PC-3 (cell line): ENCODE data around the gene CLDN9. TPM values are rescaled to one million over a fixed set of nuclear protein-coding genes. Genes with fewer than 3 reads are reported as not detected.
A peak's percentile ranks its signal among the peaks of the same experiment; 100 is the strongest.

Experiments
- ATAC-seq: fragments of 200-7000 bp; cut with Tn5 transposase; 2 replicates; pipeline ENCODE4 v1.9.1; 2020; ENCODE audit warnings: mild to moderate bottlenecking, moderate library complexity
- BruUV-seq: library from RNA; stranded (reverse); fragments of 400-500 nt; replicated peaks from 2 replicates; lab custom pipeline; 2021; lab: Mats Ljungman, UMichigan
- CTCF ChIA-PET: fragments of 300-600 bp; sonication (Branson Sonifier 250); formaldehyde crosslinking; loops from one replicate; lab custom pipeline; 2022; ENCODE audit warnings: antibody characterized with exemption; lab: Charles Lee
- POLR2A ChIA-PET: fragments of 300-600 bp; sonication (Branson Sonifier 250); formaldehyde crosslinking; loops from one replicate; lab custom pipeline; 2022; ENCODE audit warnings: antibody characterized with exemption; ENCODE audit not compliant: unreplicated experiment; lab: Charles Lee
- DNase-seq: peaks from one replicate; pipeline ENCODE4 v3.0.0-alpha.2; 2015
- H2AFZ ChIP-seq: fragments of 300-600 bp; sonication (generic); 2 replicates; pipeline ENCODE4 v1.6.0; 2016; ENCODE audit warnings: antibody characterized with exemption, low read length
- H3F3A ChIP-seq: fragments of 300-600 bp; sonication (generic); one replicate; pipeline ENCODE4 v1.6.0; 2017; ENCODE audit warnings: antibody characterized with exemption, low read length, control low read depth, mild to moderate bottlenecking; ENCODE audit not compliant: unreplicated experiment
- H3K27ac ChIP-seq: fragments of 300-600 bp; sonication (generic); 2 replicates; pipeline ENCODE4 v1.5.1; 2016; ENCODE audit warnings: mild to moderate bottlenecking, low read length
- H3K27me3 ChIP-seq: fragments of 300-600 bp; sonication (generic); 2 replicates; pipeline ENCODE4 v1.6.1; 2016; ENCODE audit warnings: low read length, mixed read lengths
- H3K36me3 ChIP-seq: fragments of 300-600 bp; sonication (generic); 2 replicates; pipeline ENCODE4 v1.6.1; 2016; ENCODE audit warnings: low read depth, mixed run types, low read length, mixed read lengths
- H3K4me1 ChIP-seq: fragments of 300-600 bp; sonication (generic); 2 replicates; pipeline ENCODE4 v1.5.1; 2016; ENCODE audit warnings: low read length; ENCODE audit not compliant: insufficient read depth
- H3K4me2 ChIP-seq: fragments of 300-600 bp; sonication (generic); 2 replicates; pipeline ENCODE4 v1.6.0; 2016; ENCODE audit warnings: low read length
- H3K4me3 ChIP-seq: fragments of 300-600 bp; sonication (generic); 2 replicates; pipeline ENCODE4 v1.5.1; 2016; ENCODE audit warnings: mild to moderate bottlenecking, low read length, mixed read lengths
- H3K79me2 ChIP-seq: fragments of 300-600 bp; sonication (generic); 2 replicates; pipeline ENCODE4 v1.6.1; 2017; ENCODE audit warnings: low read length, mixed read lengths
- H3K9ac ChIP-seq: fragments of 300-600 bp; sonication (generic); 2 replicates; pipeline ENCODE4 v1.6.0; 2016; ENCODE audit warnings: mild to moderate bottlenecking, low read length
- H3K9me2 ChIP-seq: fragments of 300-600 bp; sonication (generic); replicated peaks from 2 replicates; pipeline ENCODE4 v1.6.1; 2016; ENCODE audit warnings: mixed run types, low read length, mixed read lengths
- H3K9me3 ChIP-seq: fragments of 300-600 bp; sonication (generic); 2 replicates; pipeline ENCODE4 v1.6.1; 2016; ENCODE audit warnings: low read length, mixed read lengths
- H4K20me1 ChIP-seq: fragments of 300-600 bp; sonication (generic); 2 replicates; pipeline ENCODE4 v1.6.1; 2016; ENCODE audit warnings: low read length, mixed read lengths
- EZH2 ChIP-seq: fragments of 300-600 bp; sonication (generic); IDR thresholded peaks from one replicate; pipeline ENCODE4 v1.6.1; 2017; ENCODE audit warnings: antibody characterized with exemption, mild to moderate bottlenecking, low read length; ENCODE audit not compliant: unreplicated experiment
- EZH2phosphoT487 ChIP-seq: fragments of 300-600 bp; sonication (generic); IDR thresholded peaks from 2 replicates; pipeline ENCODE4 v1.6.1; 2018; ENCODE audit warnings: mild to moderate bottlenecking, antibody characterized with exemption, low read length, borderline replicate concordance
- intact Hi-C: fragments of 100-400 bp; cut with micrococcal nuclease; formaldehyde crosslinking; loops from 2 replicates; pipeline ENCODE4 v1.9.0; 2023
- total RNA-seq: library from RNA; depleted of rRNA; stranded (reverse); fragments of >200 nt; gene quantifications from 2 replicates; pipeline ENCODE4 v1.2.3, GENCODE V29; 2014
- TF ChIP-seq, protein P1 (sequence below): fragments of 300-600 bp; sonication (generic); conservative IDR thresholded peaks from 2 replicates; pipeline ENCODE4 v1.5.1; 2017; ENCODE audit warnings: antibody characterized with exemption, low read depth, mild to moderate bottlenecking, low read length

Gene CLDN9
- total RNA-seq, 1 experiment from 2014 or later: 0.33 TPM

DNA sequence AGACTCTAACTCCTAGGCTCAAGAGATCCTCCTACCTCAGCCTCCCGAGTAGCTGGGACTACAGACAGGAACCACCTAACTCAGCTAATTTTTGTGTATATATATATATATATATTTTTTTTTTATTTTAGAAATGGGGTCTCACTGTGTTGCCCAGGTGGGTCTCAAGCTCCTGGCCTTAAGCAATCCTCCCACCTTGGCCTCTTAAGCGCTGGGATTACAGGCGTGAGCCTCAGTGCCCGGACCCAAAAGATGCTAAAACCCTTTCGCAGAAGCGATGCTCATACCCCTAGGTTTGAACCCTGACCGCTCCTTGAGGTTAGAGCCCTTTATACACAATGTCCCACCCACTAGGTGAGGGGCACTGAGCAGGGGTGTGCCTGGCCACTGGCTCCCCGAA is 2.2 kb upstream of the CLDN9 start:
- peak overlapping the region; percentile 75 for H3K27ac ChIP-seq
- intact Hi-C loops: no loop called here
- no TSS peak for BruUV-seq
- H3K9me2 ChIP-seq: no peaks in the 10 kb centered on the region
- ChIA-PET POLR2A (interaction anchor here (0.6 to 2.4 kb wide), 3 partner anchors 10 to 153 kb away, joined by 3 to 18 read pairs (median 3); partner anchors contain the start of gene TNFRSF12A), CTCF (interaction anchor here (1.4 kb wide), 1 partner anchor 12 kb away, joined by 6 read pairs; no protein-coding TSS in a partner anchor)
- H3K9ac ChIP-seq: no peak overlapping the region
- no peaks in the 10 kb centered on the region for H3F3A ChIP-seq
- H3K9me3 ChIP-seq: no peaks in the 10 kb centered on the region
- H4K20me1 ChIP-seq: no peaks in the 10 kb centered on the region
- no peaks in the 10 kb centered on the region for H3K36me3 ChIP-seq
- H3K27me3 ChIP-seq: no peaks in the 10 kb centered on the region
- ATAC-seq (no peak), DNase-seq (no peak)
- no peak for TF ChIP-seq EZH2
- TF ChIP-seq EZH2phosphoT487: no peak
- TF ChIP-seq, protein P1, sequence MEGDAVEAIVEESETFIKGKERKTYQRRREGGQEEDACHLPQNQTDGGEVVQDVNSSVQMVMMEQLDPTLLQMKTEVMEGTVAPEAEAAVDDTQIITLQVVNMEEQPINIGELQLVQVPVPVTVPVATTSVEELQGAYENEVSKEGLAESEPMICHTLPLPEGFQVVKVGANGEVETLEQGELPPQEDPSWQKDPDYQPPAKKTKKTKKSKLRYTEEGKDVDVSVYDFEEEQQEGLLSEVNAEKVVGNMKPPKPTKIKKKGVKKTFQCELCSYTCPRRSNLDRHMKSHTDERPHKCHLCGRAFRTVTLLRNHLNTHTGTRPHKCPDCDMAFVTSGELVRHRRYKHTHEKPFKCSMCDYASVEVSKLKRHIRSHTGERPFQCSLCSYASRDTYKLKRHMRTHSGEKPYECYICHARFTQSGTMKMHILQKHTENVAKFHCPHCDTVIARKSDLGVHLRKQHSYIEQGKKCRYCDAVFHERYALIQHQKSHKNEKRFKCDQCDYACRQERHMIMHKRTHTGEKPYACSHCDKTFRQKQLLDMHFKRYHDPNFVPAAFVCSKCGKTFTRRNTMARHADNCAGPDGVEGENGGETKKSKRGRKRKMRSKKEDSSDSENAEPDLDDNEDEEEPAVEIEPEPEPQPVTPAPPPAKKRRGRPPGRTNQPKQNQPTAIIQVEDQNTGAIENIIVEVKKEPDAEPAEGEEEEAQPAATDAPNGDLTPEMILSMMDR: no peak
- no peak overlapping the region for H2AFZ ChIP-seq
- peak overlapping the region; percentile 74 for H3K4me2 ChIP-seq
- H3K4me1 ChIP-seq: peaks cover 37% of the 10 kb centered on the region
- H3K79me2 ChIP-seq: no peaks in the 10 kb centered on the region
- H3K4me3 ChIP-seq: no peak overlapping the region

DNA sequence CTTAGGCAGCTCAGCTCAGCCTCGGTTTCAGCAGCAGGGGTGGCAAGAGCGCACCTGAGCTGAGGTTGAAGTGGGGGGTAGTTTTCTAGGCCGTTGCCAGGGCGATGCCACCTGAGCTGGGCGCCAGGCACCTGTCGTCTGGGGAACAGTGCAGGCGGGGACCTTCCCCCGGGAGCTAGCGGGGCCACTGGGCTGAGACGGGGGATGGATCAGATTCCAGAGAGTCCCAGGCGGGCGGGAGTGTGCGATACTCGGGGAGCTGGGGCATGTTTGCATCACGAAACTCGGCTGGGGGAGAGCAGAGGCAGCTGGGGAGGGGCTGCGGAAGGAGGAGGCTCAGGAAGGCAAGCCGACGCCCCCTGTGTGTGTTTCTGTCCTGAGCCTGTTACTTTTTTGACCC is 477 bp upstream of the CLDN9 start:
- POLR2A ChIA-PET: interaction anchor here (0.7 kb wide), 1 partner anchor 366 kb away, joined by 3 read pairs; no protein-coding TSS in a partner anchor
- intact Hi-C loops: no loop called here
- TF ChIP-seq, protein P1: no peak
- TF ChIP-seq EZH2phosphoT487 (no peak), EZH2 (no peak)
- BruUV-seq: no TSS peak
- CTCF ChIA-PET: no interaction called here
- Histone ChIP-seq H4K20me1 (no peaks in the 10 kb centered on the region), H3K9me3 (no peaks in the 10 kb centered on the region), H3K9ac (no peak overlapping the region), H3K79me2 (no peaks in the 10 kb centered on the region), H3K4me1 (peaks cover 37% of the 10 kb centered on the region), H3K36me3 (no peaks in the 10 kb centered on the region), H3K4me3 (no peak overlapping the region), H3K9me2 (no peaks in the 10 kb centered on the region), H3F3A (no peaks in the 10 kb centered on the region), H3K27me3 (no peaks in the 10 kb centered on the region), H2AFZ (no peak overlapping the region), H3K4me2 (no peak overlapping the region), H3K27ac (no peak overlapping the region)
- ATAC-seq (no peak), DNase-seq (no peak)

DNA sequence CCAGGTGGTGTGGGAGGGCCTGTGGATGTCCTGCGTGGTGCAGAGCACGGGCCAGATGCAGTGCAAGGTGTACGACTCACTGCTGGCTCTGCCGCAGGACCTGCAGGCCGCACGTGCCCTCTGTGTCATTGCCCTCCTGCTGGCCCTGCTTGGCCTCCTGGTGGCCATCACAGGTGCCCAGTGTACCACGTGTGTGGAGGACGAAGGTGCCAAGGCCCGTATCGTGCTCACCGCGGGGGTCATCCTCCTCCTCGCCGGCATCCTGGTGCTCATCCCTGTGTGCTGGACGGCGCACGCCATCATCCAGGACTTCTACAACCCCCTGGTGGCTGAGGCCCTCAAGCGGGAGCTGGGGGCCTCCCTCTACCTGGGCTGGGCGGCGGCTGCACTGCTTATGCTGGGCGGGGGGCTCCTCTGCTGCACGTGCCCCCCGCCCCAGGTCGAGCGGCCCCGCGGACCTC is 798 bp downstream of the CLDN9 start:
- no peaks in the 10 kb centered on the region for H3K27me3 ChIP-seq
- H3K27ac ChIP-seq: no peak overlapping the region
- no peak overlapping the region for H3K9ac ChIP-seq
- H3K9me2 ChIP-seq: no peaks in the 10 kb centered on the region
- peaks cover 31% of the 10 kb centered on the region for H3K4me1 ChIP-seq
- H2AFZ ChIP-seq: no peak overlapping the region
- TF ChIP-seq, protein P1: no peak; the same call in 1 of the 2 replicates
- TF ChIP-seq EZH2: no peak
- no peak for TF ChIP-seq EZH2phosphoT487
- H3K79me2 ChIP-seq: no peaks in the 10 kb centered on the region
- H3K36me3 ChIP-seq: no peaks in the 10 kb centered on the region
- no peaks in the 10 kb centered on the region for H4K20me1 ChIP-seq
- BruUV-seq: no TSS peak
- CTCF ChIA-PET: no interaction called here
- DNase-seq: peak; percentile 40
- peak; percentile 65 for ATAC-seq
- intact Hi-C loops: no loop called here
- H3K4me2 ChIP-seq: peak overlapping the region; percentile 15; the same call in 1 of the 2 replicates
- no peak overlapping the region for H3K4me3 ChIP-seq
- POLR2A ChIA-PET: no interaction called here
- H3K9me3 ChIP-seq: no peaks in the 10 kb centered on the region
- H3F3A ChIP-seq: no peaks in the 10 kb centered on the region
